Activated CD8-positive, alpha-beta T cell treated with anti-CD3 and anti-CD28 coated beads, Interleukin-2, amount 10 ng/mL, durations not matched to agents 7 days and 5 days (primary cell): ENCODE measurements around the gene SLC6A1. TPM values are rescaled to one million over a fixed set of nuclear protein-coding genes. Genes with fewer than 3 reads are reported as not detected.
"Not testable (repeated sequence)": the region's sequence is repeated elsewhere in the genome, so short reads cannot be mapped to it uniquely, and the experiment has no call there.

Source experiments
- ATAC-seq: fragments of 150-1000 bp; cut with Tn5 transposase; one replicate; pipeline ENCODE4 v1.10.0; 2021; ENCODE audit warnings: moderate library complexity
- CTCF ChIA-PET: fragments of 350-600 bp; sonication (Branson Sonifier 250); formaldehyde crosslinking; loops from one replicate; lab custom pipeline; 2021; ENCODE audit warnings: antibody characterized with exemption; lab: Charles Lee
- POLR2A ChIA-PET: fragments of 350-600 bp; sonication (Branson Sonifier 250); formaldehyde crosslinking; loops from one replicate; lab custom pipeline; 2021; ENCODE audit warnings: antibody characterized with exemption; lab: Charles Lee
- DNase-seq: peaks from one replicate; pipeline ENCODE4 v3.0.0-alpha.2; 2020
- H3K27ac Mint-ChIP-seq: one replicate; pipeline ENCODE4 v1.8.0; 2021; ENCODE audit warnings: mild to moderate bottlenecking, mixed read lengths
- H3K27me3 Mint-ChIP-seq: one replicate; pipeline ENCODE4 v1.8.0; 2021; ENCODE audit warnings: low read depth, mixed read lengths
- H3K36me3 Mint-ChIP-seq: one replicate; pipeline ENCODE4 v1.8.0; 2021; ENCODE audit warnings: low read depth, mixed read lengths
- H3K4me1 Mint-ChIP-seq: one replicate; pipeline ENCODE4 v1.8.0; 2021; ENCODE audit warnings: low read depth, mixed read lengths
- H3K4me3 Mint-ChIP-seq: one replicate; pipeline ENCODE4 v1.8.0; 2021; ENCODE audit warnings: mild to moderate bottlenecking, mixed read lengths
- H3K9me3 Mint-ChIP-seq: one replicate; pipeline ENCODE4 v1.8.0; 2022; ENCODE audit warnings: mixed read lengths; ENCODE audit not compliant: insufficient read depth
- total RNA-seq, 2 experiments: library from RNA; stranded (reverse); gene quantifications; one replicate each; pipeline ENCODE4 v1.2.3, GENCODE V29; 2021

The SLC6A1 gene
- total RNA-seq, 2 experiments from 2014 or later: not detected

- Mint-ChIP-seq H3K36me3 (no peaks in the 10 kb centered on the region), H3K27ac (no peak overlapping the region), H3K9me3 (no peaks in the 10 kb centered on the region), H3K4me3 (no peak overlapping the region), H3K27me3 (peaks cover 8% of the 10 kb centered on the region), H3K4me1 (no peaks in the 10 kb centered on the region)
- DNase-seq (no peak), ATAC-seq (no peak)
- ChIA-PET POLR2A (no interaction called here), CTCF (no interaction called here)
Measured at GRCh38 chr3:11057655-11058054, 65.1 kb downstream of the SLC6A1 start.

GRCh38 chr3:11059090-11059798 is 66.7 kb downstream of the SLC6A1 start:
- Mint-ChIP-seq H3K27ac (no peak overlapping the region), H3K4me3 (no peak overlapping the region), H3K4me1 (no peaks in the 10 kb centered on the region), H3K9me3 (peaks cover under 1% of the 10 kb centered on the region), H3K27me3 (peaks cover 3% of the 10 kb centered on the region), H3K36me3 (no peaks in the 10 kb centered on the region)
- DNase-seq: peak; percentile 56
- CTCF ChIA-PET: interaction anchor here (1.0 to 2.3 kb wide), 12 partner anchors 12 to 777 kb away, joined by 3 to 25 read pairs (median 4); no protein-coding TSS in a partner anchor
- POLR2A ChIA-PET: no interaction called here
- peak; percentile 75 for ATAC-seq

GRCh38 chr3:11059799-11060115 is 67.2 kb downstream of the SLC6A1 start:
- H3K4me1 Mint-ChIP-seq: no peaks in the 10 kb centered on the region
- POLR2A ChIA-PET: no interaction called here
- no peak for ATAC-seq
- peaks cover 3% of the 10 kb centered on the region for H3K27me3 Mint-ChIP-seq
- no peak for DNase-seq
- H3K36me3 Mint-ChIP-seq: no peaks in the 10 kb centered on the region
- no peak overlapping the region for H3K27ac Mint-ChIP-seq
- H3K4me3 Mint-ChIP-seq: no peak overlapping the region
- CTCF ChIA-PET: interaction anchor here (0.7 to 2.3 kb wide), 28 partner anchors 10 to 776 kb away, joined by 3 to 25 read pairs (median 4); no protein-coding TSS in a partner anchor
- peaks cover 5% of the 10 kb centered on the region for H3K9me3 Mint-ChIP-seq

GRCh38 chr3:11060500-11061251 is 68.1 kb downstream of the SLC6A1 start:
- ATAC-seq: peak; percentile 78
- no peaks in the 10 kb centered on the region for H3K36me3 Mint-ChIP-seq
- peak; percentile 56 for DNase-seq
- H3K9me3 Mint-ChIP-seq: peaks cover 6% of the 10 kb centered on the region
- peaks cover 5% of the 10 kb centered on the region for H3K27me3 Mint-ChIP-seq
- no peaks in the 10 kb centered on the region for H3K4me1 Mint-ChIP-seq
- H3K27ac Mint-ChIP-seq: no peak overlapping the region
- ChIA-PET POLR2A (no interaction called here), CTCF (interaction anchor here (0.7 to 2.3 kb wide), 33 partner anchors 10 to 776 kb away, joined by 3 to 25 read pairs (median 4); no protein-coding TSS in a partner anchor)
- H3K4me3 Mint-ChIP-seq: no peak overlapping the region

GRCh38 chr3:11061268-11061871 is 68.8 kb downstream of the SLC6A1 start:
- H3K9me3 Mint-ChIP-seq, H3K36me3 Mint-ChIP-seq, POLR2A ChIA-PET, H3K27me3 Mint-ChIP-seq, H3K4me1 Mint-ChIP-seq, H3K4me3 Mint-ChIP-seq, ATAC-seq, DNase-seq, H3K27ac Mint-ChIP-seq: not testable (repeated sequence)
- CTCF ChIA-PET: interaction anchor here (1.2 to 2.3 kb wide), 8 partner anchors 13 to 303 kb away, joined by 4 to 25 read pairs (median 6); no protein-coding TSS in a partner anchor

- ChIA-PET POLR2A (no interaction called here), CTCF (no interaction called here)
- H3K4me3 Mint-ChIP-seq: no peak overlapping the region
- DNase-seq (no peak), ATAC-seq (no peak)
- peaks cover 6% of the 10 kb centered on the region for H3K9me3 Mint-ChIP-seq
- H3K36me3 Mint-ChIP-seq: no peaks in the 10 kb centered on the region
- no peak overlapping the region for H3K27ac Mint-ChIP-seq
- no peaks in the 10 kb centered on the region for H3K4me1 Mint-ChIP-seq
- H3K27me3 Mint-ChIP-seq: peaks cover 7% of the 10 kb centered on the region
Measured at GRCh38 chr3:11062704-11063103, 70.2 kb downstream of the SLC6A1 start.

- H3K9me3 Mint-ChIP-seq: no peaks in the 10 kb centered on the region
- CTCF ChIA-PET: interaction anchor here (1.5 kb wide), 1 partner anchor 11 kb away, joined by 3 read pairs; no protein-coding TSS in a partner anchor
- peaks cover 24% of the 10 kb centered on the region for H3K27me3 Mint-ChIP-seq
- no peak for DNase-seq
- H3K4me1 Mint-ChIP-seq: no peaks in the 10 kb centered on the region
- H3K27ac Mint-ChIP-seq: no peak overlapping the region
- ATAC-seq: no peak
- H3K4me3 Mint-ChIP-seq: no peak overlapping the region
- POLR2A ChIA-PET: no interaction called here
- no peaks in the 10 kb centered on the region for H3K36me3 Mint-ChIP-seq
Measured at GRCh38 chr3:11071096-11071755, 78.7 kb downstream of the SLC6A1 start.

- Mint-ChIP-seq H3K36me3 (no peaks in the 10 kb centered on the region), H3K27ac (no peak overlapping the region), H3K9me3 (no peaks in the 10 kb centered on the region), H3K4me1 (no peaks in the 10 kb centered on the region), H3K4me3 (no peak overlapping the region), H3K27me3 (peaks cover 25% of the 10 kb centered on the region)
- ATAC-seq: no peak
- ChIA-PET CTCF (no interaction called here), POLR2A (no interaction called here)
- DNase-seq: no peak
Measured at GRCh38 chr3:11072631-11073030, 80.1 kb downstream of the SLC6A1 start.

GRCh38 chr3:11074011-11074410 is 81.5 kb downstream of the SLC6A1 start:
- H3K27ac Mint-ChIP-seq: no peak overlapping the region
- H3K4me1 Mint-ChIP-seq: no peaks in the 10 kb centered on the region
- no peaks in the 10 kb centered on the region for H3K9me3 Mint-ChIP-seq
- no peak overlapping the region for H3K4me3 Mint-ChIP-seq
- ATAC-seq (no peak), DNase-seq (no peak)
- H3K27me3 Mint-ChIP-seq: peaks cover 21% of the 10 kb centered on the region
- ChIA-PET CTCF (interaction anchor here (1.3 kb wide), 1 partner anchor 13 kb away, joined by 8 read pairs; no protein-coding TSS in a partner anchor), POLR2A (no interaction called here)
- no peaks in the 10 kb centered on the region for H3K36me3 Mint-ChIP-seq

GRCh38 chr3:11074451-11074850 is 81.9 kb downstream of the SLC6A1 start:
- no peak overlapping the region for H3K4me3 Mint-ChIP-seq
- peaks cover 21% of the 10 kb centered on the region for H3K27me3 Mint-ChIP-seq
- CTCF ChIA-PET: interaction anchor here (1.3 kb wide), 1 partner anchor 14 kb away, joined by 8 read pairs; no protein-coding TSS in a partner anchor
- H3K36me3 Mint-ChIP-seq: no peaks in the 10 kb centered on the region
- no peaks in the 10 kb centered on the region for H3K9me3 Mint-ChIP-seq
- no peak for ATAC-seq
- H3K27ac Mint-ChIP-seq: no peak overlapping the region
- POLR2A ChIA-PET: no interaction called here
- DNase-seq: no peak
- no peaks in the 10 kb centered on the region for H3K4me1 Mint-ChIP-seq

GRCh38 chr3:11075122-11075521 is 82.6 kb downstream of the SLC6A1 start:
- H3K9me3 Mint-ChIP-seq, ATAC-seq, H3K36me3 Mint-ChIP-seq, DNase-seq, POLR2A ChIA-PET, H3K27ac Mint-ChIP-seq, H3K4me3 Mint-ChIP-seq, H3K4me1 Mint-ChIP-seq: not testable (repeated sequence)
- CTCF ChIA-PET: interaction anchor here (1.3 kb wide), 1 partner anchor 14 kb away, joined by 8 read pairs; no protein-coding TSS in a partner anchor
- H3K27me3 Mint-ChIP-seq: peaks cover 21% of the 10 kb centered on the region
